Islet precursor cell (in vitro differentiated cells): Measurements from ENCODE around the gene METTL26.

Experiments used
- DNase-seq: peaks from one replicate; pipeline ENCODE4 v3.0.0-alpha.2; 2018

The METTL26 gene

DNA sequence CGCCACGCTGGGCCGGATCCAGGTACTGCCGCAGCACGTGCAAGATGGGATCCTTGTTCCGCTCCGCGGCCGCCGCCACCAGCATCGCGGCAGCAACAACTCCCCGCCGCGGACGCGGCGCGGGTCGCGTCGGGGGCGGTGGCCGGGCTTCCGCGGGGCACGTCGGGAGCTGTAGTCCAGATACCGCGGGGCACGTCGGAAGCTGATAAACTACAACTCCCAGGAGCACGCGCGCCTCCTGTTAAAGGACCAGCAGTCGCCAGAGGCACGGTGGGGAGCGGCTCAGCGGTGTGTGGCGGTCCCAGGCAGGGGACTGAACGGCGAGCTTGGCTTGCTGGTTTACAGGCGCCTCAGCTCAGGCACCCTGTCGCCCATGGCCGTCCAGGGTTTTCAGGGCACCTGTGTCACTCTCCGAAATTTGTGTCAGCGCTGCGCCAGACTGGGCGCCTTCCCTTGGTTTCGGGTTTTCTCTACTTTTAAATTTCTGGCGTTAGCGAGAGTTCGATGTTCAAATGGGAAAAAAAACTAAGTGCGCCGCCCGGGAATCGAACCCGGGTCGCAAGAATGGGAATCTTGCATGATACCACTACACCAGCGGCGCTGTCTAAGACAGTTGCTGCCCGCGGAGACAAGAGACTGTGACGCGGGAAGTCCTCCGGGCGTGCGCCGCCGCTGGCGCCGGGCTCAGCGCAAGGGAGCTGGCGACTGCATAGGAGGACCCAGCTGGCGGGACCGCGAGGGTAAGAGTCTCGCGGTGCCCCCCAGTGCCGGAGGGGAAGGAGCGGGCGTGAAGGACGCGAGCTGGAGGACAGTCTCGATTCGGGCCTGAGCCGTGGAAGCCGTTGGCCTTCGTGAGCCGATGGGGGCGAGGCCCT is at the start of gene METTL26:
TSS of gene METTL26 (minus strand) at position 100 of the 875 bp plus-strand sequence. CDS start at position 85, 15 bp downstream.
- peak; percentile 97 for DNase-seq

GRCh38 chr16:684961-685696 is 49.0 kb upstream of the METTL26 start:
- no peak for DNase-seq

GRCh38 chr16:684071-684794 is 48.1 kb upstream of the METTL26 start, which contains the start of gene JMJD8:
Gene JMJD8, minus strand, starts transcription at chr16:684334. Its CDS starts 15 bp downstream, at chr16:684319.
- peak; percentile 97 for DNase-seq

GRCh38 chr16:683396-684070 is 47.4 kb upstream of the METTL26 start:
- no peak for DNase-seq

- DNase-seq: no peak
Measured at GRCh38 chr16:682493-683395, 46.6 kb upstream of the METTL26 start.

- DNase-seq: no peak
Measured at GRCh38 chr16:681746-682427, 45.8 kb upstream of the METTL26 start.

GRCh38 chr16:680967-681745 is 45.1 kb upstream of the METTL26 start:
- peak; percentile 70 for DNase-seq

DNA sequence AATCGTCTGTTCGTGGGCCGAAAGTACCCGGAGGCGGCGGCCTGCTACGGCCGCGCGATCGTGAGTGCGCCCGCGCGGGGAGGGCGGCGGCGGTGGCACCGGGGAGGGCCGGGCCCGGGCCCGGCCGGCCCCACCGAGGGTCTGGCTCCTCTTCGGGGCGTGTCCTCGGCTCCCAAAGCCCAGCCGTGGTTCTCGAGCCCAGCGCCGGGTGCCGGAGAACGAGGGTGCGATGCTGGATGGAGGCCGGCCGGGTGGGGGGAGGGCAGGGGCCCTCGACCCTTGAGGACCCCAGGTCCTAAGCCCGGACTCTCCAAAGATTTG is 44.5 kb upstream of the METTL26 start:
- no peak for DNase-seq

- peak; percentile 96 for DNase-seq
Measured at GRCh38 chr16:679814-680624, 43.9 kb upstream of the METTL26 start, which contains the start of gene STUB1. Gene STUB1, plus strand, starts transcription at chr16:680410. Its CDS starts 116 bp downstream, at chr16:680526.

- peak; percentile 90 for DNase-seq
Measured at GRCh38 chr16:678858-679813, 43.0 kb upstream of the METTL26 start.

DNA sequence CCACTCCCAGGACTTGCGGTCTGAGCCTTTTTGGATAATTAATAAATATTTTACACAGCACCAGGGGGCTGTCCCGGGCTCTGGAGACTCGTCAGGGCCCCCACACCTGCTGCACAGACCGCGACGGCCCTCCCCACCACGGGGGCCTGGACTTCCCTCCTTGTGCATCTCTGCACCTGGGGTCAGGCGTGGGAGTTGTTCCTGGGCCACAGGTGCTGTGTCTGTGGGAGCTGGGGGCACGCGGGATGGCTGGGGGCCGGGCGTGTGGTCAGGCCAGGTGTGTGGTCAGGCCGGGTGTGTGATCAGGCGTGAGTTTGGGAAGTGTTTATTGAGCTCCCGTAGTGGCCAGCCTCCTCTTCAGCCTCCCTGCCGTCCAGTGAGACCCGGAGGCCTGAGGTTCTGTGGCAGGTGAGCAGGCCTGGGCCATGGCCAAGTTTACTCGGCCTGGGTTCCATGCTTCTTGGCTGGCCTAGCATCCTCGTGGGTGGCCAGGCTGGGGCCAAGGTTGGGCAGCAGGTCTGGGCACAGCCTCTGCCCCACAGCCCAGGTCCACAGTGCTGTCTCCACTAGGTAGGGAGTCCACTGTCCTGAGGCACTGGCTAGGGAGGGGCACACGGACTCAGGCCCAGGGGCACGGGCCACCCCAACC is 42.2 kb upstream of the METTL26 start:
- no peak for DNase-seq

- no peak for DNase-seq
Measured at GRCh38 chr16:677316-678190, 41.4 kb upstream of the METTL26 start.

DNA sequence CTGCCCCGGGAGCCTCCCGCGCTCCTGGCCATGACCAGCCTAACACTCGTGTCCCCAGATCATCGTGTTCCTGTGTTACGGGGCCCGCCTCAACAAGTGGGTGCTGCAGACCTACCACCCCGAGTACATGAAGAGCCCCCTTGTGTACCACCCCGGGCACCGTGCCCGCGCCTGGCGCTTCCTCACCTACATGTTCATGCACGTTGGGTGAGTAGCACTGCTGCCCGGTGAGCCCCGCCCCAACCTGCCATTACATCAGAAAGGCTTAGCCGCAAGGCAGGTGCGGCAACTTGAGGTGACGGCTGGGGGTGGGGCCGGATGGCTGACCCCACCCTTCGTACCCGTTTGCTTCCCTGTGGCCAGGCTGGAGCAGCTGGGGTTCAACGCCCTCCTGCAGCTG is 40.8 kb upstream of the METTL26 start:
- no peak for DNase-seq

DNA sequence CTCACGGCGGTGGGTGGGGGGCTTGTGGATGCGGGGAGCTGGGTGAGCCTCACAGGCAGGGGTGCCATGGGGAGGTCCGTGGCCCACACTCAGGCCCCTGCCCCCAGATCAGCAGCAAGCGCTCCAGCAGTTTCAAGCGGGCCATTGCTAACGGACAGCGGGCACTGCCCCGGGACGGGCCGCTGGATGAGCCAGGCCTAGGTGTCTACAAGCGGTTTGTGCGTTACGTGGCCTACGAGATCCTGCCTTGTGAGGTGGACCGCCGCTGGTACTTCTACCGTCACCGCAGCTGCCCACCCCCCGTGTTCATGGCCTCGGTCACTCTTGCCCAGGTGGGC is 40.4 kb upstream of the METTL26 start:
- DNase-seq: no peak

GRCh38 chr16:675884-676564 is 39.9 kb upstream of the METTL26 start:
- DNase-seq: no peak
